ENCODE data around the gene ARHGAP26. TPM values are rescaled to one million over a fixed set of nuclear protein-coding genes. Genes with fewer than 3 reads are reported as not detected.

Gene ARHGAP26
- total and polyA plus RNA-seq, 2 donors (not counting 3 experiments of a cell fraction or from before 2014, with no cell fraction given) = 3.1 to 16.2 TPM

GRCh38 chr5:142737179-142737578 is 33.0 kb upstream of the ARHGAP26 start:
- H3K36me3 ChIP-seq (ENCODE audit: control insufficient read depth in 2 of 2, extremely low read depth in 1 of 2, insufficient read depth in 2 of 2, low read length in 2 of 2) = no peaks in the 10 kb centered on the region
- no peak overlapping the region for H3K4me3 ChIP-seq (replicated peaks in 1 of 3; ENCODE audit: insufficient read depth in 1 of 3, low read depth in 1 of 3, low read length in 3 of 3)
- BruUV-seq (replicated peaks) = no TSS peak
- no peak overlapping the region for H3K4me2 ChIP-seq (ENCODE audit: insufficient read depth, low read length)
- dilution Hi-C loops (cut with MboI; ENCODE audit: extremely low pct_ligation_motif_present, low sequenced_read_pairs) = no loop called here
- no peak overlapping the region for H3K27ac ChIP-seq (ENCODE audit: insufficient read depth, low read depth, low read length)
- intact Hi-C loops (cut with micrococcal nuclease) = no loop called here
- H3K79me2 ChIP-seq (ENCODE audit: control insufficient read depth, insufficient read depth, low read length) = no peaks in the 10 kb centered on the region
- H2AFZ ChIP-seq (ENCODE audit: low read depth, low read length) = no peak overlapping the region
- DNase-seq (ENCODE audit: low read depth, low spot score) (no peak), FAIRE-seq (no peak)
- ChIA-PET CTCF (interaction anchor here (1.0 to 1.6 kb wide), 5 partner anchors 12 to 152 kb away, joined by 3 to 9 read pairs (median 4); no protein-coding TSS in a partner anchor), POLR2A (no interaction called here)
- peaks cover 0 to 6% of the 10 kb centered on the region in 2 experiments for H3K27me3 ChIP-seq (ENCODE audit: control insufficient read depth in 2 of 2, insufficient read depth in 2 of 2, low read length in 2 of 2)
- no peak for TF ChIP-seq MYC (IDR thresholded peaks at IDR 0.05; ENCODE audit: low read depth, low read length)
- no peak for TF ChIP-seq GATA2 (IDR thresholded peaks at IDR 0.05; ENCODE audit: insufficient read depth, insufficient read length, low read depth, low read length)
- no peak for TF ChIP-seq FOS (IDR thresholded peaks at IDR 0.05; ENCODE audit: borderline replicate concordance, insufficient read depth, low read length)
- TF ChIP-seq MAX (IDR thresholded peaks at IDR 0.05; ENCODE audit: insufficient read depth, insufficient read length) = no peak
- no peak for TF ChIP-seq POLR2A (IDR thresholded peaks at IDR 0.05; ENCODE audit: low read depth, low read length)
- no peak for TF ChIP-seq POLR2AphosphoS5 (IDR thresholded peaks at IDR 0.05; ENCODE audit: insufficient read depth, low read depth, low read length)
- no peak for TF ChIP-seq EZH2 (IDR thresholded peaks at IDR 0.05; ENCODE audit: borderline replicate concordance, low read depth, low read length, severe bottlenecking)
- TF ChIP-seq JUN (IDR thresholded peaks at IDR 0.05; ENCODE audit: borderline replicate concordance, insufficient read depth, insufficient read length, low read depth) = no peak
- no peak for TF ChIP-seq CTCF (IDR thresholded peaks at IDR 0.05; ENCODE audit: extremely low read depth in 1 of 2, insufficient read depth in 1 of 2, low read depth in 1 of 2, low read length in 2 of 2)
- no peaks in the 10 kb centered on the region for H4K20me1 ChIP-seq (replicated peaks; ENCODE audit: control insufficient read depth, extremely low read depth, insufficient read depth, low read length)
- H3K9ac ChIP-seq (replicated peaks; ENCODE audit: extremely low read depth, insufficient read depth, low read length) = no peak overlapping the region
- no peaks in the 10 kb centered on the region for H3K9me3 ChIP-seq (replicated peaks; ENCODE audit: control insufficient read depth, insufficient read depth, low read length)
- peaks cover 4% of the 10 kb centered on the region for H3K4me1 ChIP-seq (ENCODE audit: control insufficient read depth, extremely low read depth, insufficient read depth, low read length)
- H3K9me1 ChIP-seq (replicated peaks; ENCODE audit: control insufficient read depth, extremely low read depth, insufficient read depth, low read length) = no peaks in the 10 kb centered on the region
